Measurements from ENCODE around the gene COL21A1.

DNA sequence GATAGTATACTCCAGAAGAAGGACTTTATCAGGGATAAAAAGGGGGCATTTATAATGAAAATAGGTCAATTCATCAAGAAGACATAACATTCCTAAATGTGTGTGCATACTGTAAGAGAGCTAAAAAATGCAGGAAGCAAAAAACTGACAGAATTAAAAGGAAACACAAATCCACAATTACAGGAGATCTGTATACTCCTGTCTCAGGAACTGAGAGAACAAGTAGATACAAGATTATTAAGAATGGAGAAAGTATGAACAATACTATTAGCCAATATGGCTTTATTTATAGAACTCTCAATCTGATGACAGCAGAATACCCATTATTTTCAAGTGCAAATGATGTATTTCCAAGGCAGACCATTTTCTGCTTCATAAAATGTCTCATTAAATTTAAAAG lies 204.3 kb downstream of the COL21A1 start:
- TF ChIP-seq, protein P1, sequence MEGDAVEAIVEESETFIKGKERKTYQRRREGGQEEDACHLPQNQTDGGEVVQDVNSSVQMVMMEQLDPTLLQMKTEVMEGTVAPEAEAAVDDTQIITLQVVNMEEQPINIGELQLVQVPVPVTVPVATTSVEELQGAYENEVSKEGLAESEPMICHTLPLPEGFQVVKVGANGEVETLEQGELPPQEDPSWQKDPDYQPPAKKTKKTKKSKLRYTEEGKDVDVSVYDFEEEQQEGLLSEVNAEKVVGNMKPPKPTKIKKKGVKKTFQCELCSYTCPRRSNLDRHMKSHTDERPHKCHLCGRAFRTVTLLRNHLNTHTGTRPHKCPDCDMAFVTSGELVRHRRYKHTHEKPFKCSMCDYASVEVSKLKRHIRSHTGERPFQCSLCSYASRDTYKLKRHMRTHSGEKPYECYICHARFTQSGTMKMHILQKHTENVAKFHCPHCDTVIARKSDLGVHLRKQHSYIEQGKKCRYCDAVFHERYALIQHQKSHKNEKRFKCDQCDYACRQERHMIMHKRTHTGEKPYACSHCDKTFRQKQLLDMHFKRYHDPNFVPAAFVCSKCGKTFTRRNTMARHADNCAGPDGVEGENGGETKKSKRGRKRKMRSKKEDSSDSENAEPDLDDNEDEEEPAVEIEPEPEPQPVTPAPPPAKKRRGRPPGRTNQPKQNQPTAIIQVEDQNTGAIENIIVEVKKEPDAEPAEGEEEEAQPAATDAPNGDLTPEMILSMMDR (IDR thresholded peaks at IDR 0.05): no peak
- TF ChIP-seq POLR2A (IDR thresholded peaks at IDR 0.05; ENCODE audit: low read length): no peak
- TF ChIP-seq PHF8 (IDR thresholded peaks at IDR 0.05; ENCODE audit: borderline replicate concordance, low read depth): no peak
- TF ChIP-seq, protein P2, sequence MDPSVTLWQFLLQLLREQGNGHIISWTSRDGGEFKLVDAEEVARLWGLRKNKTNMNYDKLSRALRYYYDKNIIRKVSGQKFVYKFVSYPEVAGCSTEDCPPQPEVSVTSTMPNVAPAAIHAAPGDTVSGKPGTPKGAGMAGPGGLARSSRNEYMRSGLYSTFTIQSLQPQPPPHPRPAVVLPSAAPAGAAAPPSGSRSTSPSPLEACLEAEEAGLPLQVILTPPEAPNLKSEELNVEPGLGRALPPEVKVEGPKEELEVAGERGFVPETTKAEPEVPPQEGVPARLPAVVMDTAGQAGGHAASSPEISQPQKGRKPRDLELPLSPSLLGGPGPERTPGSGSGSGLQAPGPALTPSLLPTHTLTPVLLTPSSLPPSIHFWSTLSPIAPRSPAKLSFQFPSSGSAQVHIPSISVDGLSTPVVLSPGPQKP (IDR thresholded peaks at IDR 0.05; ENCODE audit: low read depth, low read length): no peak
- TF ChIP-seq, protein P3, sequence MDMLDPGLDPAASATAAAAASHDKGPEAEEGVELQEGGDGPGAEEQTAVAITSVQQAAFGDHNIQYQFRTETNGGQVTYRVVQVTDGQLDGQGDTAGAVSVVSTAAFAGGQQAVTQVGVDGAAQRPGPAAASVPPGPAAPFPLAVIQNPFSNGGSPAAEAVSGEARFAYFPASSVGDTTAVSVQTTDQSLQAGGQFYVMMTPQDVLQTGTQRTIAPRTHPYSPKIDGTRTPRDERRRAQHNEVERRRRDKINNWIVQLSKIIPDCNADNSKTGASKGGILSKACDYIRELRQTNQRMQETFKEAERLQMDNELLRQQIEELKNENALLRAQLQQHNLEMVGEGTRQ (IDR thresholded peaks at IDR 0.05): no peak
- TF ChIP-seq, protein P4, sequence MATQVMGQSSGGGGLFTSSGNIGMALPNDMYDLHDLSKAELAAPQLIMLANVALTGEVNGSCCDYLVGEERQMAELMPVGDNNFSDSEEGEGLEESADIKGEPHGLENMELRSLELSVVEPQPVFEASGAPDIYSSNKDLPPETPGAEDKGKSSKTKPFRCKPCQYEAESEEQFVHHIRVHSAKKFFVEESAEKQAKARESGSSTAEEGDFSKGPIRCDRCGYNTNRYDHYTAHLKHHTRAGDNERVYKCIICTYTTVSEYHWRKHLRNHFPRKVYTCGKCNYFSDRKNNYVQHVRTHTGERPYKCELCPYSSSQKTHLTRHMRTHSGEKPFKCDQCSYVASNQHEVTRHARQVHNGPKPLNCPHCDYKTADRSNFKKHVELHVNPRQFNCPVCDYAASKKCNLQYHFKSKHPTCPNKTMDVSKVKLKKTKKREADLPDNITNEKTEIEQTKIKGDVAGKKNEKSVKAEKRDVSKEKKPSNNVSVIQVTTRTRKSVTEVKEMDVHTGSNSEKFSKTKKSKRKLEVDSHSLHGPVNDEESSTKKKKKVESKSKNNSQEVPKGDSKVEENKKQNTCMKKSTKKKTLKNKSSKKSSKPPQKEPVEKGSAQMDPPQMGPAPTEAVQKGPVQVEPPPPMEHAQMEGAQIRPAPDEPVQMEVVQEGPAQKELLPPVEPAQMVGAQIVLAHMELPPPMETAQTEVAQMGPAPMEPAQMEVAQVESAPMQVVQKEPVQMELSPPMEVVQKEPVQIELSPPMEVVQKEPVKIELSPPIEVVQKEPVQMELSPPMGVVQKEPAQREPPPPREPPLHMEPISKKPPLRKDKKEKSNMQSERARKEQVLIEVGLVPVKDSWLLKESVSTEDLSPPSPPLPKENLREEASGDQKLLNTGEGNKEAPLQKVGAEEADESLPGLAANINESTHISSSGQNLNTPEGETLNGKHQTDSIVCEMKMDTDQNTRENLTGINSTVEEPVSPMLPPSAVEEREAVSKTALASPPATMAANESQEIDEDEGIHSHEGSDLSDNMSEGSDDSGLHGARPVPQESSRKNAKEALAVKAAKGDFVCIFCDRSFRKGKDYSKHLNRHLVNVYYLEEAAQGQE (IDR thresholded peaks at IDR 0.05): no peak
- TF ChIP-seq CEBPB (IDR thresholded peaks at IDR 0.05): no peak
- TF ChIP-seq CHD4 (IDR thresholded peaks at IDR 0.05; ENCODE audit: borderline replicate concordance): no peak
- TF ChIP-seq, protein P5, sequence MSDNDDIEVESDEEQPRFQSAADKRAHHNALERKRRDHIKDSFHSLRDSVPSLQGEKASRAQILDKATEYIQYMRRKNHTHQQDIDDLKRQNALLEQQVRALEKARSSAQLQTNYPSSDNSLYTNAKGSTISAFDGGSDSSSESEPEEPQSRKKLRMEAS (IDR thresholded peaks at IDR 0.05): no peak
- TF ChIP-seq KDM1A (IDR thresholded peaks at IDR 0.05; ENCODE audit: low read depth): no peak
- no peak for TF ChIP-seq ESRRA (IDR thresholded peaks at IDR 0.05; ENCODE audit: borderline replicate concordance, low read length)
